ENCODE results near the gene CLGN.

GRCh38 chr4:140388015-140388414 is 39.4 kb downstream of the CLGN start:
- no peak for TF ChIP-seq CTCF (conservative IDR thresholded peaks at IDR 0.05; ENCODE audit: low read length)
- TF ChIP-seq EZH2phosphoT487 (IDR thresholded peaks at IDR 0.05; ENCODE audit: borderline replicate concordance), result no peak
